ENCODE data around the gene PACSIN2.

GRCh38 chr22:42869463-42869862, 145.5 kb downstream of the PACSIN2 start:
- TF ChIP-seq CTCF (conservative IDR thresholded peaks at IDR 0.05; ENCODE audit: low read depth in 2 of 2) (no peak), NANOG (IDR thresholded peaks at IDR 0.05; ENCODE audit: borderline replicate concordance) (no peak), CREB1 (CRISPR knock-in tag; IDR thresholded peaks at IDR 0.05; ENCODE audit: low read depth) (no peak), EZH2 (IDR thresholded peaks at IDR 0.05; ENCODE audit: low read depth, unreplicated experiment) (no peak), EZH2phosphoT487 (IDR thresholded peaks at IDR 0.05; ENCODE audit: unreplicated experiment) (no peak), REST (IDR thresholded peaks at IDR 0.05; ENCODE audit: unreplicated experiment) (no peak), POLR2AphosphoS5 (IDR thresholded peaks at IDR 0.05; ENCODE audit: low read depth) (no peak)

Measured in GM23338 (cell line).